BJ (cell line): ENCODE results near the gene AURKA. TPM values are rescaled to one million over a fixed set of nuclear protein-coding genes. Genes with fewer than 3 reads are reported as not detected.
"Not testable (repeated sequence)": the region's sequence is repeated elsewhere in the genome, so short reads cannot be mapped to it uniquely, and the experiment has no call there.

Experiments
- CTCF ChIA-PET: fragments of 350-600 bp; formaldehyde crosslinking; extraction: SDS; loops from one replicate; lab custom pipeline; 2021; ENCODE audit warnings: antibody characterized with exemption, inconsistent platforms; lab: Yijun Ruan, JAX
- POLR2A ChIA-PET: fragments of 300-600 bp; sonication (Branson Sonifier 250); formaldehyde crosslinking; extraction: SDS; loops from one replicate; lab custom pipeline; 2021; ENCODE audit warnings: antibody characterized with exemption; lab: Charles Lee
- DNase-seq: peaks from one replicate; pipeline ENCODE4 v3.0.0-alpha.2; 2011; ENCODE audit warnings: low read depth
- H3K27me3 ChIP-seq: 2 replicates; pipeline ENCODE4 v1.6.0; 2011; ENCODE audit warnings: low read length; ENCODE audit not compliant: control insufficient read depth, insufficient read depth
- H3K36me3 ChIP-seq: 2 replicates; pipeline ENCODE4 v1.5.1; 2011; ENCODE audit warnings: low read length; ENCODE audit not compliant: control insufficient read depth, insufficient read depth
- H3K4me3 ChIP-seq: 2 replicates; pipeline ENCODE4 v1.5.1; 2011; ENCODE audit warnings: low read depth, mild to moderate bottlenecking, control low read depth, low read length
- CTCF ChIP-seq: IDR thresholded peaks from 2 replicates; pipeline ENCODE4 v1.5.1; 2011; ENCODE audit warnings: low read depth, mild to moderate bottlenecking, control low read depth, inconsistent platforms, low read length, moderate library complexity; ENCODE audit not compliant: insufficient read depth
- polyA plus RNA-seq: library from polyadenylated mRNA; depleted of rRNA; stranded (reverse); fragments of >200 nt; gene quantifications from 2 replicates; pipeline ENCODE4 v1.2.3, GENCODE V29; 2011

The AURKA gene
- polyA plus RNA-seq, 1 experiment, result 40.4 TPM

GRCh38 chr20:56345911-56346310, 46.1 kb downstream of the AURKA start:
- TF ChIP-seq CTCF, result no peak
- CTCF ChIA-PET, result no interaction called here
- DNase-seq, result no peak
- Histone ChIP-seq H3K36me3 (no peaks in the 10 kb centered on the region), H3K27me3 (peaks cover 7% of the 10 kb centered on the region; the same call in 1 of the 2 replicates), H3K4me3 (no peak overlapping the region)
- POLR2A ChIA-PET, result no interaction called here

- POLR2A ChIA-PET, result no interaction called here
- peaks cover 7% of the 10 kb centered on the region; the same call in 1 of the 2 replicates for H3K27me3 ChIP-seq
- no peak for DNase-seq
- 0 out of 2 replicates have a peak overlapping the region, but pooled peaks have one; percentile 0 for H3K4me3 ChIP-seq
- peak; percentile 78 for TF ChIP-seq CTCF
- H3K36me3 ChIP-seq, result no peaks in the 10 kb centered on the region
- CTCF ChIA-PET, result interaction anchor here (0.6 to 3.2 kb wide), 22 partner anchors 8 to 1696 kb away, joined by 3 to 20 read pairs (median 4); partner anchors contain the start of gene MC3R
Measured at GRCh38 chr20:56343861-56344381, 48.1 kb downstream of the AURKA start.

GRCh38 chr20:56342783-56343182, 49.2 kb downstream of the AURKA start:
- DNase-seq, result no peak
- ChIA-PET POLR2A (no interaction called here), CTCF (interaction anchor here (0.9 to 3.2 kb wide), 7 partner anchors 10 to 1663 kb away, joined by 3 to 20 read pairs (median 7); partner anchors contain the start of gene MC3R)
- Histone ChIP-seq H3K4me3 (no peak overlapping the region), H3K36me3 (no peaks in the 10 kb centered on the region), H3K27me3 (peaks cover 7% of the 10 kb centered on the region; the same call in 1 of the 2 replicates)
- TF ChIP-seq CTCF, result no peak

GRCh38 chr20:56336709-56337108, 55.3 kb downstream of the AURKA start:
- H3K4me3 ChIP-seq, POLR2A ChIA-PET, H3K36me3 ChIP-seq, H3K27me3 ChIP-seq, CTCF ChIA-PET, DNase-seq: not testable (repeated sequence)

- DNase-seq, result no peak
- Histone ChIP-seq H3K27me3 (no peaks in the 10 kb centered on the region), H3K4me3 (no peak overlapping the region), H3K36me3 (no peaks in the 10 kb centered on the region)
- POLR2A ChIA-PET, result no interaction called here
- CTCF ChIA-PET, result no interaction called here
- no peak for TF ChIP-seq CTCF
Measured at GRCh38 chr20:56328861-56329260, 63.2 kb downstream of the AURKA start.

- POLR2A ChIA-PET, result no interaction called here
- CTCF ChIA-PET, result interaction anchor here (0.7 kb wide), 1 partner anchor 19 kb away, joined by 3 read pairs; no protein-coding TSS in a partner anchor
- Histone ChIP-seq H3K27me3 (no peaks in the 10 kb centered on the region), H3K4me3 (no peak overlapping the region), H3K36me3 (no peaks in the 10 kb centered on the region)
- no peak for DNase-seq
- no peak for TF ChIP-seq CTCF
Measured at GRCh38 chr20:56324806-56325205, 67.2 kb downstream of the AURKA start.
